ENCODE results near the gene CEBPG.

CEBPG gene

GRCh38 chr19:33395561-33396550 lies 22.3 kb downstream of the CEBPG start:
- Histone ChIP-seq H3K27me3 (ENCODE audit: insufficient read depth, low read length, poor library complexity, severe bottlenecking) (no peaks in the 10 kb centered on the region), H3K4me2 (ENCODE audit: low read depth, low read length, poor library complexity, severe bottlenecking) (no peak overlapping the region), H3K4me1 (ENCODE audit: insufficient read depth, low read length, poor library complexity, severe bottlenecking) (no peaks in the 10 kb centered on the region), H3K9me3 (ENCODE audit: insufficient read depth, low read depth, low read length) (no peaks in the 10 kb centered on the region), H3K4me3 (ENCODE audit: low read length, poor library complexity, severe bottlenecking) (no peak overlapping the region), H3K36me3 (ENCODE audit: insufficient read depth, low read length) (no peaks in the 10 kb centered on the region), H4K20me1 (ENCODE audit: insufficient read depth, low read length, poor library complexity, severe bottlenecking) (no peaks in the 10 kb centered on the region), H3K9me2 (replicated peaks; ENCODE audit: low read depth, low read length) (no peaks in the 10 kb centered on the region), H3K79me2 (ENCODE audit: insufficient read depth, low read length) (no peaks in the 10 kb centered on the region), H3K9ac (ENCODE audit: low read depth, low read length, poor library complexity, severe bottlenecking) (no peak overlapping the region), H3F3A (ENCODE audit: low read depth) (no peaks in the 10 kb centered on the region), H2AFZ (ENCODE audit: low read length) (no peak overlapping the region)
- TF ChIP-seq CTCF (conservative IDR thresholded peaks at IDR 0.05; ENCODE audit: low read length) (no peak), EZH2phosphoT487 (IDR thresholded peaks at IDR 0.05; ENCODE audit: borderline replicate concordance) (no peak)

GRCh38 chr19:33396701-33397535 lies 23.4 kb downstream of the CEBPG start:
- H3K9me3 ChIP-seq (ENCODE audit: insufficient read depth, low read depth, low read length), result no peaks in the 10 kb centered on the region
- no peaks in the 10 kb centered on the region for H4K20me1 ChIP-seq (ENCODE audit: insufficient read depth, low read length, poor library complexity, severe bottlenecking)
- H3K4me1 ChIP-seq (ENCODE audit: insufficient read depth, low read length, poor library complexity, severe bottlenecking), result no peaks in the 10 kb centered on the region
- H2AFZ ChIP-seq (ENCODE audit: low read length), result no peak overlapping the region
- no peaks in the 10 kb centered on the region for H3K36me3 ChIP-seq (ENCODE audit: insufficient read depth, low read length)
- no peak overlapping the region for H3K9ac ChIP-seq (ENCODE audit: low read depth, low read length, poor library complexity, severe bottlenecking)
- no peaks in the 10 kb centered on the region for H3F3A ChIP-seq (ENCODE audit: low read depth)
- H3K79me2 ChIP-seq (ENCODE audit: insufficient read depth, low read length), result no peaks in the 10 kb centered on the region
- H3K9me2 ChIP-seq (replicated peaks; ENCODE audit: low read depth, low read length), result no peaks in the 10 kb centered on the region
- no peak overlapping the region for H3K4me3 ChIP-seq (ENCODE audit: low read length, poor library complexity, severe bottlenecking)
- H3K4me2 ChIP-seq (ENCODE audit: low read depth, low read length, poor library complexity, severe bottlenecking), result no peak overlapping the region
- TF ChIP-seq EZH2phosphoT487 (IDR thresholded peaks at IDR 0.05; ENCODE audit: borderline replicate concordance) (no peak), CTCF (conservative IDR thresholded peaks at IDR 0.05; ENCODE audit: low read length) (no peak)
- H3K27me3 ChIP-seq (ENCODE audit: insufficient read depth, low read length, poor library complexity, severe bottlenecking), result no peaks in the 10 kb centered on the region

- H3K9me2 ChIP-seq (replicated peaks; ENCODE audit: low read depth, low read length), result no peaks in the 10 kb centered on the region
- no peak overlapping the region for H3K4me2 ChIP-seq (ENCODE audit: low read depth, low read length, poor library complexity, severe bottlenecking)
- H2AFZ ChIP-seq (ENCODE audit: low read length), result no peak overlapping the region
- H3K4me1 ChIP-seq (ENCODE audit: insufficient read depth, low read length, poor library complexity, severe bottlenecking), result no peaks in the 10 kb centered on the region
- no peaks in the 10 kb centered on the region for H3F3A ChIP-seq (ENCODE audit: low read depth)
- no peaks in the 10 kb centered on the region for H3K36me3 ChIP-seq (ENCODE audit: insufficient read depth, low read length)
- H3K9ac ChIP-seq (ENCODE audit: low read depth, low read length, poor library complexity, severe bottlenecking), result no peak overlapping the region
- H3K27me3 ChIP-seq (ENCODE audit: insufficient read depth, low read length, poor library complexity, severe bottlenecking), result no peaks in the 10 kb centered on the region
- H4K20me1 ChIP-seq (ENCODE audit: insufficient read depth, low read length, poor library complexity, severe bottlenecking), result no peaks in the 10 kb centered on the region
- no peak overlapping the region for H3K4me3 ChIP-seq (ENCODE audit: low read length, poor library complexity, severe bottlenecking)
- H3K9me3 ChIP-seq (ENCODE audit: insufficient read depth, low read depth, low read length), result no peaks in the 10 kb centered on the region
- no peaks in the 10 kb centered on the region for H3K79me2 ChIP-seq (ENCODE audit: insufficient read depth, low read length)
- TF ChIP-seq CTCF (conservative IDR thresholded peaks at IDR 0.05; ENCODE audit: low read length) (no peak), EZH2phosphoT487 (IDR thresholded peaks at IDR 0.05; ENCODE audit: borderline replicate concordance) (no peak)
Measured at GRCh38 chr19:33397536-33398360, 24.2 kb downstream of the CEBPG start.

All from Loucy (cell line).